Stimulated activated CD4-positive, alpha-beta T cell treated with anti-CD3 and anti-CD28 coated beads, Interleukin-1b, Interleukin-23, amount 100 ng/mL, for 4 hours (primary cell): ENCODE measurements around the gene CPNE4.
"Not testable (repeated sequence)": the region's sequence is repeated elsewhere in the genome, so short reads cannot be mapped to it uniquely, and the experiment has no call there.

Experiments
- DNase-seq, 2 donors: peaks; one replicate each; pipeline ENCODE4 v3.0.0-alpha.2; 2020; ENCODE audit warnings: low read depth in 2 of 2

CPNE4 gene

GRCh38 chr3:131538968-131539367 lies 495.8 kb downstream of the CPNE4 start:
- DNase-seq, result no peak

GRCh38 chr3:131537531-131537930 lies 497.3 kb downstream of the CPNE4 start:
- DNase-seq, result no peak

DNA sequence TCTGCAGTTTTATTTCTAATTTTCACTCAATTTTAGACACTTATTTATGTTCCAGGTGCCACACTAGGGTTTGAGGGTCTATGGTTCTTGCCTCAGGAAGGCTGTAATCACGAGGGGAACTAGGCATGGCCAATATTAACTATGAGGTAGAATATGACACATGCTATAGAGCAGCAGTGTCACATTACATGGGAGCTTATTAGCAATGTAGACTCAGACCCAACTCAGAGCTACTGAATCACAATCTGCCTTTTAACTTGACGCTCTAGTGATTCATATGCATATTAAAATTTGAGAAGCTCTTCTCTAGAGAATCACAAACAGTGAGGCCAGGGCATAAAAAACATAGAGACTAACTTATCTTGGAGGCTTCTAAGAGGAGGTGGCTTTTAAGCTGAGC lies 499.2 kb downstream of the CPNE4 start:
- no peak for DNase-seq

GRCh38 chr3:131535131-131535530 lies 499.7 kb downstream of the CPNE4 start:
- no peak for DNase-seq

DNA sequence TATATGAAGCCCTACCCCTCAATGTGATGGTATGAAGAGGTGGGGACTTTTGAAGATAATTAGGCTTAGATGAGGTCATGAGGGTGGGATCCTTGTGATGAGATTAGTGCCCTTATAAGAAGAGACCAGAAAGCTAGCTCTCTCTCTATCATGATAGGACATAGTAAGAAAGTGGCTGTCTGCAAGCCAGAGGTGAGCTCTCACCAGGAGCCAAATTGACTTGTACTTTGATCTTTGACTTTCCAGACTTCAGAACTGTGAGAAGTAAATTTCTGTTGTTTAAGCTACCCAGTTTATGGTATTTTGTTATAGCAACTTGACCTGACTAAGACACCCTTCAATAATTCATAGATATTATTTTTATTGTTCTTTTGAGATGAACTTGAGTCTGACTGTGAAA lies 502.2 kb downstream of the CPNE4 start:
- no peak for DNase-seq

- no peak for DNase-seq
These were observed 504.0 kb downstream of the CPNE4 start for GRCh38 chr3:131530843-131531242.

DNA sequence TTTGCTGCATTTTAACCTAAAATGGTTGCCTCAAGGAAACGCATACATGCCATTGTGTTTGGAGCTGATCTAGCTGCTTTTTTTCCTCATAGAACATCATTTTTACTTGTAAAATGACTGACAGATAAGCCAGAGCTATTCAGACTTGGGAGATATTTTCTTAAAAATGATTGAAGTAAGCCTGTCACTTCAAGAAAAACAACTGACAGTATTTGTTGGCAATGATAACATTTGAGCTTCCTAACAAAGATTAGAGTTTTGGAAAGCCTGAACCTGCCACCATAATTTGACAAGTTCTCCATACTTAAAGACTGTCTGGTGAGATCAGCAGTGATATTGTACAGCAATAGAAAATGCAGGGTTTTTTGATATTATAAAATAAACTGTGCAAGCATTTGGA lies 504.4 kb downstream of the CPNE4 start:
- DNase-seq, result no peak

- DNase-seq, result no peak
These were observed 507.9 kb downstream of the CPNE4 start for GRCh38 chr3:131526801-131527347.

DNA sequence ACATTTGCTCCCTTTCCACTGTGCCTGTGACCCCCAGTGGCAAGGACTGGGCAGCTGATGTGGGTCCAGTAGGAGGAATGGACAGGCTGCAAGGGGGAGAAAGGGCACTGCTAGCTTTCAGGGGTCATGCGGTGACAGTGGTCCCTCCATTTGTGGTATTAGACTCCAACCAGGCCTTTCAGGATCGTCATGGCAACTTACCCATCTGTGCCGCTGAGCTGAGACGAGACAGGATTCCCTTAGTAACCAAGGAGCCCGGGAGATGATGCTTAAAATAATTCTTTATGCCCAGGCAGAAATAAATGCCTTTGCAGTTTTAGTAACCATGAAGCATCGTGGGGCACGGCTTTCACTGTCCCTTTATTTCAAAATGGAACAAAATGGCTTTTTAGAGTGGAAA lies 516.1 kb downstream of the CPNE4 start:
- no peak for DNase-seq

GRCh38 chr3:131505421-131505820 lies 529.4 kb downstream of the CPNE4 start:
- DNase-seq, result no peak

DNA sequence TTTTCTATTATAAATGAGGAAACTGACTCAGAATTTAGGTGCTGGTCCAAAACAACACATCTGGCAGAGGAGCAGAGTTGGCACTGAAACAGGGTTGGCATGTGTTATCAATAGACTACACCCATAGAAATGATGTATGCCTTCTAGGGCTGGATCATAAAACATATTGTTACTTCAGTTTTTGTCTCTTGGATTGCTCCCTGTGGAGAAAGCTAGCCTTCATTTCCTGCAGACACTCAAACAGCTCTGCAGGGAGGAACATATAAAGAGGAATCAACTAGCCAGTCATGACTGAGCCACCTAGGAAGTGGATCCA lies 531.5 kb downstream of the CPNE4 start:
- DNase-seq, result peak in 1 of 2 donors; percentile 5

- peak; percentile 74 to 79 for DNase-seq
These were observed 532.1 kb downstream of the CPNE4 start, which contains the start of gene MRPL3 for GRCh38 chr3:131502530-131503319. Gene MRPL3 (minus strand): TSS chr3:131502971. CDS start chr3:131502821, 150 bp downstream.

DNA sequence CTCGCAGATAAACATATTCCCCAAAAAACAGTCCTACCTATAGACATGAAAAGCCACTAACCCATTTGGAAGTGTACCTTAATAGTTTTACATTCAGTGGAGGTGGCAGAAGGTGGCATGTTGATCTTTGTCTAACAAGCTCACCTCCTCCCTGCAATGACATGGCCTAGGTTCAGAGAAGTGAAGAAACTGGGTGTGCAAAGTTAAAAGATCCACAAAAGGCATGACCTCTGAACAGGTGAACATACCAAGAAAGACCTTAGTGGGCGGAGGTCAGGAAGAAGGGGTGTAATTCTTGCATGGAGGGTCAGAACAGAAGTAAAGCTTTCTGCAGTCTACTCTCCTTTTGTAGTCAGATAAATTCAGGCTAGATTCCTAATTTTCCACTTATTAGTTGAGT lies 532.9 kb downstream of the CPNE4 start:
- no peak for DNase-seq

DNA sequence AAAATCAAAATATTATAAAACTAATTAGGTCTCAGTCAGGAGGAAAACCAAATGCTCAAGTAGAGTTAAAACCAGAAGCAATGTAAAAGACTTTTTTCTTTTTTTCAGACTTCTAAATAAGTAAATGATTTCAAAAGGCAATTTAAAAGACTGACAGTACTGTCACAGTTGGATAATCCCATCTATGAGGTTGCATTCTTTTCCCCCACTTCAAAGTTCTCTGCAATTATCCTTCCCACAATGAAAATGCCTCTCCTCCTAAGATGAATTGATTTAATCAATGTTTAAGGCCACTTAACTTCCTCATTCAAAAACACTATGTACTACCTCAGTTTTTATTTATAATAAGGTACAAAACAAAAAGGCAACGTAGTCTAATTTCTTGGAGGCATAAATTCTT lies 540.1 kb downstream of the CPNE4 start:
- no peak for DNase-seq

DNA sequence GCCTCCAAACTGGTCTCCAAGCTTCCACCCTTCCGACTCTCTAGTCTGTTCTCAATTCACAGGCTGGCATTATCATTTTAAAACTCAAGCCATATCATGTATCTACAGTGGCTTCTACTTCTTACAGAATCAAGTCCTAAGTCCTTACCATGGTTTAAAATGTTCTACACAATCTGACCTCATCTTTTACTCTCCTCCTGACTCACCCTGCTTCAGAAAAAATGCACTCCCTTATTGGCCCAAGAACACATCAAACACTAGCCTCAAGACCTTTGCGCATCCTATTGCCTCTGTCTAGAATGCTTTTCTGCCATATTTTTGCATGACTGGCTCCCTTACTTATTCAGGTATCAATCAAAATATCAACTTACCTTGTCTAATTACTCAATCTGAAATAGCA lies 543.0 kb downstream of the CPNE4 start:
- no peak for DNase-seq

GRCh38 chr3:131491084-131491483 lies 543.7 kb downstream of the CPNE4 start:
- no peak for DNase-seq

DNA sequence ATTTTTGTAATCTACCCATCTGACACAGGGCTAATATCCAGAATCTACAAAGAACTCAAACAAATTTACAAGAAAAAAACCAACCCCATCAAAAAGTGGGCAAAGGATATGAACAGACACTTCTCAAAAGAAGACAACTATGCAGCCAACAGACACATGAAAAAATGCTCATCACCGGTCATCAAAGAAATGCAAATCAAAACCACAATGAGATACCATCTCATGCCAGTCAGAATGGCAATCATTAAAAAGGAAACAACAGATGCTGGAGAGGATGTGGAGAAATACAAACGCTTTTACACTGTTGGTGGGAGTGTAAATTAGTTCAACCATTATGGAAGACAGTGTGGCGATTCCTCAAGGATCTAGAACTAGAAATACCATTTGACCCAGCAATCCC lies 548.3 kb downstream of the CPNE4 start:
- not testable (repeated sequence) for DNase-seq

- no peak for DNase-seq
These were observed 549.7 kb downstream of the CPNE4 start for GRCh38 chr3:131485119-131485518.

DNA sequence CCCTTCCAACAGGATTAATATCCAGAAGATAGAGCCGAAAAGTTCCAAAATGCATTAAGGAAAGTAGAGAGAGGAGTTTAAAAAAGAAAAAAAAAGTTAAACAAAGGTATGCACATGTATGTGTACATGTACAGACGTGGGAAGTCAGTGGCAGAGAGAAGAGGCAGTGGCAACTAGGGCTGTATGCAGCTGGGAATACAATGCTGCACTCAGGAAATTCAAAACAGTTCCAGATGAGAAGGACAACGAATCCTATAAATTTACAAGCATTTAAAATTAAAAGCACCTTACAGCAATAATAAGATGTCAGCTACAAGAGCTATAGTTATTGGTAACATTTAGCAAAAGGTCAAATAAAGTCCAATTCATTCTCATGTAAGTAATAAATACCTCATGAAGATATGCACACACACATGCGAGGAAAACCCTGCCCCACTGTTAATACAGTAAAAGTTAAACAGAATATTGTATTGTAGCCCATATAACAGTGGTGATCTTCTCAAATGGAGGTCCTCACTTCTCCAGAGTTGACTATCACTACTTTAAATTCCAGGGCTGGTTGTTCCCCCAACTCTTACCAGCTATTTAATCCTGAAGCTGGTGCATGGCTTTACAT lies 550.2 kb downstream of the CPNE4 start:
- DNase-seq, result no peak
